ENCODE data around the gene TSR3.
A peak's percentile ranks its signal among the peaks of the same experiment; 100 is the strongest.

The TSR3 gene

DNA sequence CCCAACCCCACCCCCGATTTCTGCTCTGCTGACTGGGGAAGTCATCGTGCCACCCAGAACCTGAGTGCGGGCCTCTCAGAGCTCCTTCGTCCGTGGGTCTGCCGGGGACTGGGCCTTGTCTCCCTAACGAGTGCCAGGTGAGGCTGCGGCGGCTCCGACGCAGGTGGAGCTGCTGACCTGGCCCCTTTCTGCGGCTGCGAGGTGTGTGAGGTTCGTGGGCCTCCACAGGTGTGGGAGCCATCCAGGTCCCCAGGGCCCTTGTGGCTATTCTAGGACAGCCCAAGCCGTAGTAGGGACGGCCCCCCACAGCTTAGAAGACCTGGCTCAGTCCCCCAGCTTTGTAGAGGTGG is 39.2 kb downstream of the TSR3 start:
- TF ChIP-seq, protein P1, sequence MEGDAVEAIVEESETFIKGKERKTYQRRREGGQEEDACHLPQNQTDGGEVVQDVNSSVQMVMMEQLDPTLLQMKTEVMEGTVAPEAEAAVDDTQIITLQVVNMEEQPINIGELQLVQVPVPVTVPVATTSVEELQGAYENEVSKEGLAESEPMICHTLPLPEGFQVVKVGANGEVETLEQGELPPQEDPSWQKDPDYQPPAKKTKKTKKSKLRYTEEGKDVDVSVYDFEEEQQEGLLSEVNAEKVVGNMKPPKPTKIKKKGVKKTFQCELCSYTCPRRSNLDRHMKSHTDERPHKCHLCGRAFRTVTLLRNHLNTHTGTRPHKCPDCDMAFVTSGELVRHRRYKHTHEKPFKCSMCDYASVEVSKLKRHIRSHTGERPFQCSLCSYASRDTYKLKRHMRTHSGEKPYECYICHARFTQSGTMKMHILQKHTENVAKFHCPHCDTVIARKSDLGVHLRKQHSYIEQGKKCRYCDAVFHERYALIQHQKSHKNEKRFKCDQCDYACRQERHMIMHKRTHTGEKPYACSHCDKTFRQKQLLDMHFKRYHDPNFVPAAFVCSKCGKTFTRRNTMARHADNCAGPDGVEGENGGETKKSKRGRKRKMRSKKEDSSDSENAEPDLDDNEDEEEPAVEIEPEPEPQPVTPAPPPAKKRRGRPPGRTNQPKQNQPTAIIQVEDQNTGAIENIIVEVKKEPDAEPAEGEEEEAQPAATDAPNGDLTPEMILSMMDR (conservative IDR thresholded peaks at IDR 0.05; ENCODE audit: control insufficient read depth, insufficient read depth, low read depth, low read length): no peak
- peak overlapping the region; percentile 1 for H3K4me3 ChIP-seq (ENCODE audit: control insufficient read depth, low read depth, low read length)
- no peak for DNase-seq (ENCODE audit: low read depth)

- TF ChIP-seq, protein P1 (conservative IDR thresholded peaks at IDR 0.05; ENCODE audit: control insufficient read depth, insufficient read depth, low read depth, low read length): no peak
- peak; percentile 42 for DNase-seq (ENCODE audit: low read depth)
- H3K4me3 ChIP-seq (ENCODE audit: control insufficient read depth, low read depth, low read length): peak overlapping the region; percentile 83
Measured at GRCh38 chr16:1311738-1312466, 39.8 kb downstream of the TSR3 start.

GRCh38 chr16:1311212-1311737 is 40.4 kb downstream of the TSR3 start:
- TF ChIP-seq, protein P1 (conservative IDR thresholded peaks at IDR 0.05; ENCODE audit: control insufficient read depth, insufficient read depth, low read depth, low read length): no peak
- H3K4me3 ChIP-seq (ENCODE audit: control insufficient read depth, low read depth, low read length): peak overlapping the region; percentile 83
- no peak for DNase-seq (ENCODE audit: low read depth)

DNA sequence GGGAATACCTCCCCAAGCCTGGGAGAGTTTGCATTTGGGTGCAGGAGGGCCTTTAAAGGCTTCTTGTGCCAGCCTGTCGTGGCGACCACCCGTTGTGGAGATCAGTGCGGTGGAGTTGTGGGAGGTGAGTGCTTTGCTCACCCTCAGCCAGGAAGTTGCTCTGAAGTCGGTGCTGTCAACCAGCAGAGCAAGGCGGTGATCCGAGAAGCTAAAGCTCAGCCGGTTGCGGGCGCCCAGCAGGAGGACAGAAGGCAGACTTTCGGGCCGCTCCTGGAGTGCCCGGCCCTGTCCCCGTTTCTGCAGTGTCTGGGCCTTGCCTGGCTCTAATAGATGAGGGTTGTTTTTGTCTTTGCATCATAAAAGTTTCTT is 40.9 kb downstream of the TSR3 start:
- DNase-seq (ENCODE audit: low read depth): peak; percentile 9
- TF ChIP-seq, protein P1 (conservative IDR thresholded peaks at IDR 0.05; ENCODE audit: control insufficient read depth, insufficient read depth, low read depth, low read length): no peak

GRCh38 chr16:1309888-1310831 is 41.5 kb downstream of the TSR3 start:
- H3K4me3 ChIP-seq (ENCODE audit: control insufficient read depth, low read depth, low read length): peak overlapping the region; percentile 83
- TF ChIP-seq, protein P1 (conservative IDR thresholded peaks at IDR 0.05; ENCODE audit: control insufficient read depth, insufficient read depth, low read depth, low read length): no peak
- peak; percentile 56 for DNase-seq (ENCODE audit: low read depth)

More for the DNA sequence above, 40.9 kb downstream of the TSR3 start:
- peak overlapping the region; percentile 83 for H3K4me3 ChIP-seq (ENCODE audit: control insufficient read depth, low read depth, low read length)

DNA sequence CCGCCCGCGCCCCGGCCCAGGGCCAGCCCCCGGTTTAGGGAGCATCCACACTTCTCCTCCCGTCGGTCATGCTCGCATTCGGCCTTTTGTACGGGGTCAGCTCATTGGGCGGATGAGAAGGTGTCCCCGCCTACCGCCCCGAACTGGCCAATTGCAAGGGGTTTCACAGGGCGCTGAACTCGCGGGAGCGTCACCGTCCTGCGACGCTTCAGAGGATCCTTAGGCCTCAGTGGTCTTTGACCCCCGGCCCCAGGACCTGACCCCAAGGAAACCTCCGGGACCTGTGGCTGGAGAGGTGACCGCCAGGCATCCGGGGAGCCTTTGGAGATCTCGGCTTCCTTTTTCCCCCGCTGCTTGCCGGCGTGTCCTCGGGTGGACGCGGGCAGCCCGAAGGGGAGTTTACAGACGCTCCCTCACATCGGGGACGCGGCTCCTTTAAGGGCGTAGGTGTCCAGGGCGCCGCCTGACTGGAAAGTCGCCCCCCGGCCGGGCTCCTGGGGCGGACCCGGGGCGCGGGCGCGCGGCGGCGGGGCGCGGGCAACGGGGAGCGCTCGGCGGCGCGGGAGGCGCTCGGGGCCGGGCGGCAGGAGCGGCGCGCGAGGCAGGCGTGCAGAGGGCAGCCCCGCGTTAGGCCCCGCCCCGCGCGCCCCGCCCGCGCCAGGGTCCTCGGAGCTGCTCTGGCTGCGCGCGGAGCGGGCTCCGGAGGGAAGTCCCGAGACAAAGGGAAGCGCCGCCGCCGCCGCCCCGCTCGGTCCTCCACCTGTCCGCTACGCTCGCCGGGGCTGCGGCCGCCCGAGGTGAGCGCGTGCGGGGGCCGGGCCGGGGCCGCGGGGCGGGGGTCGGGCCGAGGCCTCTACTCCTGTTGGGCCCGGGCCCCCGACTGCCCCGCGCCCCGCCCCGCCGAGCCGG is 42.4 kb downstream of the TSR3 start, which contains the start of gene UBE2I:
UBE2I (plus strand) TSS at position 660 of the 909 bp plus-strand sequence. CDS start 4,395 bp downstream, outside the sequence.
- TF ChIP-seq, protein P1 (conservative IDR thresholded peaks at IDR 0.05; ENCODE audit: control insufficient read depth, insufficient read depth, low read depth, low read length): no peak
- peak within 1 kb of the TSS; percentile 83 for H3K4me3 ChIP-seq (ENCODE audit: control insufficient read depth, low read depth, low read length)
- peak; percentile 97 for DNase-seq (ENCODE audit: low read depth)
